NCI-H524 treated with DMSO at 0.1 percent for 48 hours (cell line): Measurements from ENCODE around the gene ADIPOQ.
"Not testable (repeated sequence)": the region's sequence is repeated elsewhere in the genome, so short reads cannot be mapped to it uniquely, and the experiment has no call there.

Experiments used
- DNase-seq: peaks from one replicate; lab custom pipeline; 2025; lab: John Stamatoyannopoulos, UW

ADIPOQ gene

DNA sequence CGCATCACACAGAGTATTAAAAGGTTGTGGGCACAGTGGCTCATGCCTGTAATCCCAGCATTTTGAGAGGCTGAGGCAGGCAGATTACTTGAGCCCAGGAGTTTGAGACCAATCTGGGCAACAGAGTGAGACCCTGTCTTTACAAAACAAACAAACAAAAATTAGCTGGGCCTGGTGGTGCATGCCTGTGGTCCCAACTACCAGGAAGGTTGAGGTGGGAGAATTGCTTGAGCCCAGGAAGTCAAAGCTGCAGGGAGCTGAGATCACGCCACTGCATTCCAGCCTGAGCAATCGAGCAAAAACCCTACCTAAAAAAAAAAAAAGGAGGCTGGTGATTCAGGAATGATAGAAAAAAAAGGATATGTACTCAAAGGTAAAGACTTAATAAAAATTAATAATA lies 59.6 kb downstream of the ADIPOQ start:
- DNase-seq = no peak

DNA sequence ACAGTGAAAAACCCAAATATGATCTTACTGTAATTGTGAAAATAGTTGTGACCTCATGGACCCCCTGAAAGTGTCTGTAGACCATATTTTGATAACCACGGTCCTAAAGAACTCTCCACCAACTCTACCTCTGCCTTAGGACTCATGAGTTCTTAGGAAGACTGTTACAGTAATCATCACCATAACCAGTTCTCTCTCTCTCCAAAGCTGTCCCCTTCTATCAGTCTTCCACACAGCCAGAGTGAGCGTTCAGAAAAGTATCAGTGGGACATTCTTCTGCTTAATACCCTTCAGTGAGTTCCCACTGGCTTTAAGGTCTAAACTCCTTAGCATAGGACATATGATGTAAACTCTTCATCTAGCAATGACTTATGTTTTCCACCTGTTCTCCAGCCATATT lies 60.2 kb downstream of the ADIPOQ start:
- no peak for DNase-seq

DNA sequence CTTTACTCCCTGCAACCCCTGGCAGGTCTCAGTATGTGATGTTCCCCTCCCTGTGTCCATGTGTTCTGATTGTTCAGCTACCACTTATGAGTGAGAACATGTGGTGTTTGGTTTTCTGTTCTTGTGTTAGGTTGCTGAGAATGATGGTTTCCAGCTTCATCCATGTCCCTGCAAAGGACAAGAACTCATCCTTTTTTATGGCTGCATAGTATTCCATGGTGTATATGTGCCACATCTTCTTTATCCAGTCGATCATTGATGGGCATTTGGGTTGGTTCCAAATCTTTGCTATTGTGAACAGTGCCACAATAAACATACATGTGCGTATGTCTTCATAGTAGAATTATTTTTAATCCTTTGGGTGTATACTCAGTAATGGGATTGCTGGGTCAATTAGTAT lies 61.2 kb downstream of the ADIPOQ start:
- not testable (repeated sequence) for DNase-seq

DNA sequence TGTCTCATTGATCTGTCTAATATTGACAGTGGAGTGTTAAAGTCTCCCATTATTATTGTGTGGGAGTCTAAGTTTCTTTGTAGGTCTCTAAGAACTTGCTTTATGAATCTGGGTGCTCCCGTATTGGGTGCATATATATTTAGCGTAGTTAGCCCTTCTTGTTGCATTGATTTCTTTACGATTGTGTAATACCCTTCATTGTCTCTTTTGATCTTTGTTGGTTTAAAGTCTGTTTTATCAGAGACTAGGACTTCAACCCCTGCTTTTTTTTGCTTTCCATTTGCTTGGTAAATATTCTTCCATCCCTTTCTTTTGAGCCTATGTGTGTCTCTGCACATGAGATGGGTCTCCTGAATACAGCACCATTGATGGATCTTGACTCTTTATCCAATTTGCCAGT lies 64.6 kb downstream of the ADIPOQ start:
- DNase-seq = not testable (repeated sequence)
